Measurements from ENCODE around the gene ITPRIPL2.

ITPRIPL2 gene

DNA sequence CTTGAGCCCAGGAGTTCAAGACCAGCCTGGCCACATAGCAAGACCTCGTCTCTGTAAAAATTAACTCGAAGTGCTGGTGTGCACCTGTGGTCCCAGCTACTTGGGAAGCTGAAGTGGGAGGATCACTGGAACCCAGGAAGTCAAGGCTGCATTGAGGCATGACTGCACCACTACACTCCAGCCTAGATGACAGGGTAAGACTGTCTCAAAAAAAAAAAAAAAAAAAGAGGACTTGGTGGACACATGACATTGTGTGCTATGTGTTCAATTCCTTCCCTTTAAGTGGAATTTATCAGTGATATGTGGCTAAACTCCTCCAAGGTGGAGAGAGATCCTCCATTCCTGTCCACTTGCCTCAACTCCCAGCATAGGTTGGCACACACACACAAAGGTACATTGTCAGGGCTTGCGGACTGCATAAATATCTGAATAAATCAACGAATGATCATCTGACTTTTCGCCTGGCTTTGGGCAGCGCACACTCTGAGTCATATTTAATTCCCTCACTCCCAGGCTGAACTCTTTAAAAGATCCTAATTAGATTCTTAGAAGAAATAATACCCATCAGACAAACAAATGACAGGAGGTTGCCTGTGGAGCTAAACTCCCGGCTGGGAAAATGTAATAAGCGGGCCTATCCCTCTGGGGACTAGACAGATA is 29.3 kb downstream of the ITPRIPL2 start:
- no peak for ATAC-seq
- H3K4me3 Mint-ChIP-seq: no peak overlapping the region
- H3K4me1 Mint-ChIP-seq: no peaks in the 10 kb centered on the region
- peaks cover 0 to 9% of the 10 kb centered on the region in 2 donors for H3K9me3 Mint-ChIP-seq
- DNase-seq: no peak
- H3K27me3 Mint-ChIP-seq: peaks cover 23% of the 10 kb centered on the region
- no peak overlapping the region for H3K27ac Mint-ChIP-seq

DNA sequence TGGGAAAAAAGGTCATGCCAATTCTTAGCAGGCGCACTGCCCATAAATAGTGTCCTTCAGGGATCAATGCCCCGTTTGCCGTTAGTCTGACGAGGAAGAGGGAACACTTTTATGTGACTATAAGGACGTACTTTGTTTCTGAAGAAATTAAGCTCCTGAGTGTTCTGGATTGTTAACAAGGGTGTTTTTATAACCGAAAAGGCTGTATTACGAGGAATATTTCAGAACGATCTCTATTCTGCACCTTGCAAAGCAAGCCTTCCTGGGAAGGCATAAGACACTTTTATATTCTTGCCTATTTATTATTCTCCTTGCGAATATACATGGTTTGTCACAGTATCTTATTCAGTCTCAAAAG is 29.8 kb downstream of the ITPRIPL2 start:
- no peak for ATAC-seq
- H3K27ac Mint-ChIP-seq: no peak overlapping the region
- no peak overlapping the region for H3K4me3 Mint-ChIP-seq
- H3K9me3 Mint-ChIP-seq: peaks cover 0 to 14% of the 10 kb centered on the region in 2 donors
- no peaks in the 10 kb centered on the region for H3K4me1 Mint-ChIP-seq
- peaks cover 23% of the 10 kb centered on the region for H3K27me3 Mint-ChIP-seq
- DNase-seq: no peak

GRCh38 chr16:19145010-19145409 is 31.2 kb downstream of the ITPRIPL2 start:
- Mint-ChIP-seq H3K27me3 (peaks cover 29% of the 10 kb centered on the region), H3K4me1 (no peaks in the 10 kb centered on the region), H3K9me3 (peaks cover 0 to 19% of the 10 kb centered on the region in 2 donors), H3K27ac (no peak overlapping the region), H3K4me3 (no peak overlapping the region)
- ATAC-seq: no peak
- DNase-seq: no peak

DNA sequence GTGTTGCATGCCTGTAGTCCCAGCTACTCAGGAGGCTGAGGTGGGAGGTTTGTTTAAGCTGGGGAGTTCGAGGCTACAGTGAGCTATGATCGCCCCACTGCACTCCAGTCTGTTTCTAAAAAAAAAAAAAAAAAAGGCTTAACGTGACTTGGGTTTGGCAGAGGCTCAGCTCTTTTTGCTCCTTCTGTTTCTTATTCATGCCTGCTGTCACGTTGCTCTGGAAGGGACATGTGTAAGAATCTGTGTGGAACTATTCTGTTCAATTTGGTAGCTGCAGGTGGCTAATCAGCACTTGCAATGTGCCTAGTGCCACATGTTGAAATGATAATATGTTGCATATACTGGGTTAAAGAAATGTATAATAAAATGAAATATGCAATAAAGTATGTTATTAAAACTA is 33.4 kb downstream of the ITPRIPL2 start:
- ATAC-seq: no peak

DNA sequence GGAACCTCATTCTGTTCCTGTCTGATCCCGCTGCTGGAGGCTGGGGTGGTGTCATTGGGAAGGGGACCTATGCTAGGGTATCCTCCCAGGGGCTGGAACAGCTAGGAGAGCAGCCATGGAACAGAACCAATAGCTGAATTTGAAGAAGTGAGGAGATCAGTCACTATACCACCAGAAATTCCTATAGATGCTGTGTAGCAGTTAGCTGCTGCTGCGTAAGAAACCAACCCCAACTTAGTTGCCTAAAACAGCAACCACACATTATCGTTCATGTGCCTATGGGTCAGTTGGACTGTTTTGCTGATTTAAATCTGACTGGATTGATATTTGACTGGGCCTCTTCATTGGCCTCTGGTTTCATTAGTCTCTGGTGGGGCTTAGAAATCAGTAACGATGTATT is 33.9 kb downstream of the ITPRIPL2 start:
- H3K4me1 Mint-ChIP-seq: no peaks in the 10 kb centered on the region
- ATAC-seq: no peak
- peaks cover 29% of the 10 kb centered on the region for H3K27me3 Mint-ChIP-seq
- peaks cover 0 to 19% of the 10 kb centered on the region in 2 donors for H3K9me3 Mint-ChIP-seq
- no peak overlapping the region for H3K4me3 Mint-ChIP-seq
- DNase-seq: no peak
- H3K27ac Mint-ChIP-seq: no peak overlapping the region

More for the DNA sequence above, 33.4 kb downstream of the ITPRIPL2 start:
- no peak for DNase-seq
- Mint-ChIP-seq H3K27ac (no peak overlapping the region), H3K4me1 (no peaks in the 10 kb centered on the region), H3K4me3 (no peak overlapping the region), H3K9me3 (peaks cover 0 to 19% of the 10 kb centered on the region in 2 donors), H3K27me3 (peaks cover 29% of the 10 kb centered on the region)

DNA sequence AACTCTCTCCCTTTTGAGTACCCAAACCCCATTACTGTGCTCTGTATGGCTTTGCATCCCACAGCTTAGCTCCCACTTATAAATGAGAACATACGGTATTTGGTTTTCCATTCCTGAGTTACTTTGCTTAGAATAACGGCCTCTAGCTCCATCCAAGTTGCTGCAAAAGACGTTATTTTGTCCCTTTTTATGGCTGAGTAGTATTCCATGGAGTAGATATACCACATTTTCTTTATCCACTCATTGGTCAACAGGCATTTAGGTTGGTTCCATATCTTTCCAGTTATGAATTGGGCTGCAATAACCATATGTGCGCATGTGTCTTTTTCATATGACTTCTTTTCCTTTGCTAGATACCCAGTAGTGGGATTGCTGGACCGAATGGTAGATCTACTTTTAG is 34.4 kb downstream of the ITPRIPL2 start:
- Mint-ChIP-seq H3K4me1 (no peaks in the 10 kb centered on the region), H3K4me3 (no peak overlapping the region), H3K9me3 (peaks cover 0 to 22% of the 10 kb centered on the region in 2 donors), H3K27ac (no peak overlapping the region), H3K27me3 (peaks cover 33% of the 10 kb centered on the region)
- ATAC-seq (no peak), DNase-seq (no peak)

GRCh38 chr16:19151310-19151709 is 37.5 kb downstream of the ITPRIPL2 start:
- Mint-ChIP-seq H3K27ac (no peak overlapping the region), H3K4me3 (no peak overlapping the region), H3K9me3 (peaks cover 3 to 26% of the 10 kb centered on the region in 2 donors), H3K27me3 (peaks cover 28% of the 10 kb centered on the region), H3K4me1 (no peaks in the 10 kb centered on the region)
- ATAC-seq: no peak
- no peak for DNase-seq

DNA sequence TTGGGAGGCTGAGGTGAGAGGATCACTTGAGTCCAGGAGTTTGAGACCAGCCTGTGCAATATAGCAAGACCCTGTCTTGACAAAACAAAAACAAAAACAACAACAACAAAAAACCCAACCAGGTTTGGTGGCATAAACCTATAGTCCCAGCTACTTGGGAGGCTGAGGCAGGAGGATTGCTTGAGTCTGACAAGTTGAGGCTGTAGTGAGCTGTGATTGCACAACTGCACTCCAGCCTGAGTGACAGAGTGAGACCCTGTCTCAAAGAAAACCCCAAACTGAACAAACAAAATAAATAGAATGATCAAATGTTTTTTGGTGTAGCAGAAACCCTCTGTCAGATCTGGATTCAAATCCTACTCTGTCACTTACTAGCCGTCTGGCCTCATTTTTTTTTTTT is 38.3 kb downstream of the ITPRIPL2 start:
- Mint-ChIP-seq H3K4me1 (no peaks in the 10 kb centered on the region), H3K27ac (no peak overlapping the region), H3K9me3 (peaks cover 7 to 26% of the 10 kb centered on the region in 2 donors), H3K4me3 (no peak overlapping the region), H3K27me3 (peaks cover 28% of the 10 kb centered on the region)
- DNase-seq: no peak
- ATAC-seq: no peak

- no peak overlapping the region for H3K4me3 Mint-ChIP-seq
- no peaks in the 10 kb centered on the region for H3K4me1 Mint-ChIP-seq
- H3K27me3 Mint-ChIP-seq: peaks cover 28% of the 10 kb centered on the region
- H3K27ac Mint-ChIP-seq: no peak overlapping the region
- peaks cover 7 to 9% of the 10 kb centered on the region in 2 donors for H3K9me3 Mint-ChIP-seq
- no peak for ATAC-seq
- no peak for DNase-seq
Measured at GRCh38 chr16:19153876-19154275, 40.1 kb downstream of the ITPRIPL2 start.

GRCh38 chr16:19162085-19162484 is 48.3 kb downstream of the ITPRIPL2 start:
- ATAC-seq (no peak), DNase-seq (no peak)
- Mint-ChIP-seq H3K27ac (peak overlapping the region in 1 of 2 donors; percentile 57), H3K4me3 (no peak overlapping the region), H3K4me1 (no peaks in the 10 kb centered on the region), H3K27me3 (no peaks in the 10 kb centered on the region), H3K9me3 (peaks cover 0 to 5% of the 10 kb centered on the region in 2 donors)

GRCh38 chr16:19163215-19163614 is 49.5 kb downstream of the ITPRIPL2 start:
- H3K27ac Mint-ChIP-seq: no peak overlapping the region
- no peaks in the 10 kb centered on the region for H3K27me3 Mint-ChIP-seq
- H3K4me1 Mint-ChIP-seq: no peaks in the 10 kb centered on the region
- no peak overlapping the region for H3K4me3 Mint-ChIP-seq
- H3K9me3 Mint-ChIP-seq: peaks cover 0 to 5% of the 10 kb centered on the region in 2 donors
- DNase-seq: no peak
- ATAC-seq: no peak

GRCh38 chr16:19164285-19164684 is 50.5 kb downstream of the ITPRIPL2 start:
- no peak overlapping the region for H3K4me3 Mint-ChIP-seq
- ATAC-seq (no peak), DNase-seq (no peak)
- no peaks in the 10 kb centered on the region for H3K4me1 Mint-ChIP-seq
- no peak overlapping the region for H3K27ac Mint-ChIP-seq
- peaks cover 0 to 5% of the 10 kb centered on the region in 2 donors for H3K9me3 Mint-ChIP-seq
- peaks cover 2% of the 10 kb centered on the region for H3K27me3 Mint-ChIP-seq

DNA sequence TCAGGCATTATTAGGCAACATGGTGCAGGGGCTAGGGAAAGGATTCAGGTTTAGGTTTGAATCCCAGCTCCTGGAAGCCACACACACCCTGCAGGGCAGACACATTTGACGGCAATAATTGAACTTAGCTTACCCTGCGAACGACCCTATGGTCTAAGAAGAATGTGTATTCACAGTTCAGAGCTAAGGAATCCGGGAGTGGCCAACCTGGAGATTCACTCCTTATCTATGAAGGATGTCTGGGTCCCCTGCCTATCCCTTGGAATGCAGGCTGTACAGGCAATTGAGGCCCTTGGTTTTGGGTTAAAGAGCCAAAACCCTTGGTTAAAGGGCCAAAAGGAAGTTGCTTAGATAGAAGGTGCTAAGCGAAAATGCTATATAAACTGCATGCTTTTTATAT is 51.3 kb downstream of the ITPRIPL2 start:
- H3K4me1 Mint-ChIP-seq: no peaks in the 10 kb centered on the region
- no peak overlapping the region for H3K4me3 Mint-ChIP-seq
- no peak for DNase-seq
- H3K27me3 Mint-ChIP-seq: peaks cover 11% of the 10 kb centered on the region
- H3K9me3 Mint-ChIP-seq: peaks cover 0 to 5% of the 10 kb centered on the region in 2 donors
- no peak overlapping the region for H3K27ac Mint-ChIP-seq
- ATAC-seq: no peak

DNA sequence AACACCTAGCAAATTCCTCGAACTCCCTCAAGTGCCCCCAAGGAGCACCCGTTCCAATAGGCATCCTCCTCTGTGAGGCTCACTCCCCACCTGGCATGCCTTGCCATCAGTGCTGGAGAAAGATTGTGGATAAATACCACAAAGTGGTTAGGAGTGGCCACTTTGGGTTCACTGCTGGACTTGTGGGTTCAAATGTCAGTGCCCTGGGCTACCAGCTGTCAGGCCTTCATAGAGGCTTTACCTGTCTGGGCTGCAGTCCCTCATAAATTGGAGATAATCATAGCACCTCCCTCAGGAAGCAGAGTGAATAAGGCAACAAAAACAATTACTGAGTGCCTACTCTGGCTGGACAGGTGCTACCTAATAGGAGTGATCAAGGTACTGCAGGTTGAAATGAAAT is 52.7 kb downstream of the ITPRIPL2 start:
- ATAC-seq (no peak), DNase-seq (no peak)
- Mint-ChIP-seq H3K9me3 (peaks cover 0 to 5% of the 10 kb centered on the region in 2 donors), H3K27ac (no peak overlapping the region), H3K4me3 (no peak overlapping the region), H3K4me1 (no peaks in the 10 kb centered on the region), H3K27me3 (peaks cover 19% of the 10 kb centered on the region)

GRCh38 chr16:19167710-19168370 is 54.1 kb downstream of the ITPRIPL2 start, which contains the start of gene SYT17:
SYT17 (plus strand) TSS chr16:19168240; CDS start chr16:19168647, 407 bp downstream.
- Mint-ChIP-seq H3K27ac (no peak within 1 kb of the TSS), H3K4me1 (no peaks in the 10 kb centered on the region), H3K4me3 (no peak within 1 kb of the TSS), H3K9me3 (peaks cover 0 to 5% of the 10 kb centered on the region in 2 donors), H3K27me3 (peaks cover 19% of the 10 kb centered on the region)
- peak; percentile 32 to 37 for DNase-seq
- ATAC-seq: peak; percentile 86

DNA sequence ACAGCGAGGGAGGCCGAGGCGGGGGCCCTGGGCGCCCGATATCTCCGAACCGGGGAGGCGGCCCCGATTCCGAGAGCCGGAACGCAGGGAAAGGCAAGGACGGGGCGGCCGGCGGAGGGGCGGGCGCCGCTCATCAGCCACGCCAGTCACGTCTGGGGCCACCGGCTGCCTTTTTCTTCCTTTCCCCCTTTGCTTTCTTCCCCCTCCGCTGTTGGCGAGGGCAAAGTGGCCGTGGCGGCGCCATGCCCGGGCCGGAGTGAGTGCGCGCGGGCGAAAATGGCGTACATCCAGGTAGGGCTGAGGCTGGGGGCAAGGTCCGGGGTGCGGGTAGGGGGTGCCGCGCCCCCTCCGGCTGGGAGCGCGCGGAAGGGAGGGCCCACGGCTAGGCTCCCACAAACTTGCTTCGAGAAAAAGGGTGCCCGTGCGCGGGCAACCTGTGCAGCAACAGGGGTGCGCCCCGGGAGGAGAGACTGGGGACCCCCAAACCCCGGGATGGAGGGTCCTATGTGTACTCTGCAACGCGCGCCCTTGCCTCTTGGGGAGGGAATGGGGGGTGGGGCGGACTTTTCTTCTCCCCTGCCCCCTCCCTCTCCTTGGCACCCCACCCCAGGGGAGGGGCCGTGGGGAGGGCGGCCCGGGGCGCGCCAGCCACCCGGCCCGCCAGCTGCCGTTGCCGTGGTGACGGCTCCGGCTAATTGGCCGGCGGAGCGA is 54.8 kb downstream of the ITPRIPL2 start:
- Mint-ChIP-seq H3K4me1 (no peaks in the 10 kb centered on the region), H3K9me3 (no peaks in the 10 kb centered on the region), H3K4me3 (no peak overlapping the region), H3K27me3 (peaks cover 22% of the 10 kb centered on the region), H3K27ac (no peak overlapping the region)
- DNase-seq: no peak
- no peak for ATAC-seq
